Endothelial cell of umbilical vein (primary cell): ENCODE data around the gene IRF9. TPM values are rescaled to one million over a fixed set of nuclear protein-coding genes. Genes with fewer than 3 reads are reported as not detected.

Source experiments
- BruUV-seq: library from RNA; stranded (reverse); fragments of 400-500 nt; replicated peaks from 2 replicates; lab custom pipeline; 2021; lab: Mats Ljungman, UMichigan
- CTCF ChIA-PET: fragments of 300-600, 350-600 bp; sonication (Branson Sonifier 250); formaldehyde crosslinking; loops from one replicate; lab custom pipeline; 2021; ENCODE audit warnings: antibody characterized with exemption, inconsistent platforms; lab: Charles Lee
- POLR2A ChIA-PET: fragments of 300-600, 350-600 bp; sonication (Branson Sonifier 250); formaldehyde crosslinking; loops from one replicate; lab custom pipeline; 2021; ENCODE audit warnings: antibody characterized with exemption, inconsistent platforms; lab: Charles Lee
- DNase-seq: peaks from one replicate; pipeline ENCODE4 v3.0.0-alpha.2; 2011; ENCODE audit warnings: low read depth, low spot score
- FAIRE-seq: peaks from 2 replicates; lab custom pipeline; 2011; peaks lifted over from hg19 to GRCh38; lab: Jason Lieb, UNC
- H2AFZ ChIP-seq: 2 replicates; pipeline ENCODE4 v1.6.0; 2012; ENCODE audit warnings: low read depth, low read length, control low read depth, inconsistent platforms
- H3K27ac ChIP-seq: 2 replicates; pipeline ENCODE4 v1.5.1; 2011; ENCODE audit warnings: low read depth, mild to moderate bottlenecking, control low read depth, low read length, moderate library complexity; ENCODE audit not compliant: insufficient read depth
- H3K27me3 ChIP-seq, 2 experiments: 2 replicates each; pipeline versions ENCODE4 v1.6.0 to v1.6.1; 2011; ENCODE audit warnings: low read length in 2 of 2, mixed read lengths in 1 of 2; ENCODE audit not compliant: control insufficient read depth in 2 of 2, insufficient read depth in 2 of 2
- H3K36me3 ChIP-seq, 2 experiments: 2 replicates in 1 of 2; 3 replicates in 1 of 2; pipeline ENCODE4 v1.5.1; 2011; ENCODE audit warnings: low read length in 2 of 2, mild to moderate bottlenecking in 1 of 2, moderate library complexity in 1 of 2; ENCODE audit not compliant: control insufficient read depth in 2 of 2, insufficient read depth in 2 of 2; ENCODE audit errors: extremely low read depth in 1 of 2
- H3K4me1 ChIP-seq: 3 replicates; pipeline ENCODE4 v1.5.1; 2011; ENCODE audit warnings: mild to moderate bottlenecking, low read length; ENCODE audit not compliant: control insufficient read depth, insufficient read depth; ENCODE audit errors: extremely low read depth
- H3K4me2 ChIP-seq: 2 replicates; pipeline ENCODE4 v1.6.1; 2011; ENCODE audit warnings: low read length, control low read depth, mixed read lengths; ENCODE audit not compliant: insufficient read depth
- H3K4me3 ChIP-seq, 3 experiments: fragments of 200-600 bp in 1 of 3; sonication (generic), shearing (Covaris generic) in 1 of 3; replicated peaks in 1 of 3; 2 replicates each; pipeline ENCODE4 v1.5.1; 2011 to 2016; ENCODE audit warnings: control low read depth in 3 of 3, low read length in 3 of 3, mild to moderate bottlenecking in 2 of 3, inconsistent platforms in 1 of 3, low read depth in 1 of 3, moderate library complexity in 1 of 3; ENCODE audit not compliant: insufficient read depth in 1 of 3
- H3K79me2 ChIP-seq: 2 replicates; pipeline ENCODE4 v1.6.0; 2012; ENCODE audit warnings: low read length, inconsistent platforms; ENCODE audit not compliant: control insufficient read depth, insufficient read depth
- H3K9ac ChIP-seq: replicated peaks from 2 replicates; pipeline ENCODE3; 2011; ENCODE audit warnings: low read length, control low read depth; ENCODE audit not compliant: insufficient read depth; ENCODE audit errors: extremely low read depth
- H3K9me1 ChIP-seq: replicated peaks from 3 replicates; pipeline ENCODE4 v1.6.0; 2011; ENCODE audit warnings: mild to moderate bottlenecking, low read length; ENCODE audit not compliant: control insufficient read depth, insufficient read depth; ENCODE audit errors: extremely low read depth
- H3K9me3 ChIP-seq: replicated peaks from 2 replicates; pipeline ENCODE4 v1.5.1; 2012; ENCODE audit warnings: low read length, inconsistent platforms; ENCODE audit not compliant: control insufficient read depth, insufficient read depth
- H4K20me1 ChIP-seq: replicated peaks from 2 replicates; pipeline ENCODE3; 2011; ENCODE audit warnings: mild to moderate bottlenecking, low read length; ENCODE audit not compliant: control insufficient read depth, insufficient read depth; ENCODE audit errors: extremely low read depth
- EZH2 ChIP-seq: IDR thresholded peaks from 2 replicates; pipeline ENCODE4 v1.6.1; 2012; ENCODE audit warnings: borderline replicate concordance, low read depth, mild to moderate bottlenecking, moderate library complexity, low read length, inconsistent platforms; ENCODE audit not compliant: severe bottlenecking
- FOS ChIP-seq: IDR thresholded peaks from 2 replicates; pipeline ENCODE4 v1.6.1; 2011; ENCODE audit warnings: mild to moderate bottlenecking, low read length, moderate library complexity, borderline replicate concordance; ENCODE audit not compliant: insufficient read depth
- GATA2 ChIP-seq: IDR thresholded peaks from 2 replicates; pipeline ENCODE4 v1.7.0; 2011; ENCODE audit warnings: low read depth, mild to moderate bottlenecking, moderate library complexity, mixed read lengths, low read length; ENCODE audit not compliant: insufficient read length, insufficient read depth
- JUN ChIP-seq: IDR thresholded peaks from 2 replicates; pipeline ENCODE4 v1.6.1; 2011; ENCODE audit warnings: borderline replicate concordance, low read depth; ENCODE audit not compliant: insufficient read length, insufficient read depth
- MYC ChIP-seq: IDR thresholded peaks from one replicate; pipeline ENCODE4 v1.6.1; 2011; ENCODE audit warnings: mild to moderate bottlenecking, low read depth, low read length
- POLR2A ChIP-seq: IDR thresholded peaks from 2 replicates; pipeline ENCODE4 v1.6.1; 2012; ENCODE audit warnings: low read depth, mild to moderate bottlenecking, control low read depth, low read length
- POLR2AphosphoS5 ChIP-seq: IDR thresholded peaks from 2 replicates; pipeline ENCODE4 v1.6.1; 2012; ENCODE audit warnings: low read depth, mild to moderate bottlenecking, control low read depth, low read length, moderate library complexity; ENCODE audit not compliant: insufficient read depth
- dilution Hi-C: fragments of 300-500 bp; cut with MboI; formaldehyde crosslinking; loops from one replicate; pipeline ENCODE4 v1.15.0; 2019; ENCODE audit warnings: low sequenced_read_pairs; ENCODE audit not compliant: extremely low pct_ligation_motif_present
- intact Hi-C: fragments of 100-400 bp; cut with micrococcal nuclease; formaldehyde crosslinking; loops from one replicate; pipeline ENCODE4 v1.10.0; 2022
- polyA plus RNA-seq, 4 experiments: library from polyadenylated mRNA; depleted of rRNA in 3 of 4; stranded (reverse) in 3 of 4; unstranded in 1 of 4; fragments of >200 nt; gene quantifications; 2 replicates each; pipeline versions ENCODE4 v1.2.1 to v1.2.3, GENCODE V29; 2011 to 2012; ENCODE audit warnings: missing spikeins in 1 of 4
- total RNA-seq: library from RNA; stranded (reverse); gene quantifications from 2 replicates; pipeline ENCODE4 v1.2.3, GENCODE V29; 2021
- TF ChIP-seq, protein P1 (sequence below), 2 donors: IDR thresholded peaks; 1 replicate in 1 of 2; 2 replicates in 1 of 2; pipeline ENCODE4 v1.5.1; 2011; ENCODE audit warnings: low read length in 2 of 2, mild to moderate bottlenecking in 2 of 2, moderate library complexity in 2 of 2, control low read depth in 1 of 2, inconsistent platforms in 1 of 2, low read depth in 1 of 2; ENCODE audit not compliant: insufficient read depth in 1 of 2; ENCODE audit errors: extremely low read depth in 1 of 2
- TF ChIP-seq, protein P2 (sequence below): IDR thresholded peaks from 2 replicates; pipeline ENCODE4 v1.6.1; 2011; ENCODE audit not compliant: insufficient read depth, insufficient read length

Gene IRF9
- total and polyA plus RNA-seq, 2 donors (not counting 3 experiments of a cell fraction or from before 2014, with no cell fraction given) = 44.6 to 46.1 TPM

GRCh38 chr14:24113379-24113800 lies 47.7 kb upstream of the IRF9 start:
- no peak for DNase-seq
- Histone ChIP-seq H3K4me2 (peak overlapping the region; percentile 90), H2AFZ (peak overlapping the region; percentile 97), H3K9me1 (no peaks in the 10 kb centered on the region), H3K4me1 (peaks cover 18% of the 10 kb centered on the region), H3K36me3 (peaks cover 4 to 5% of the 10 kb centered on the region in 2 experiments), H3K9me3 (no peaks in the 10 kb centered on the region), H3K79me2 (no peaks in the 10 kb centered on the region), H3K27me3 (no peaks in the 10 kb centered on the region), H3K27ac (peak overlapping the region; percentile 88), H3K9ac (peak overlapping the region; percentile 88), H4K20me1 (no peaks in the 10 kb centered on the region), H3K4me3 (peak overlapping the region; percentile 46 to 92 (median 84))
- TF ChIP-seq, protein P1, sequence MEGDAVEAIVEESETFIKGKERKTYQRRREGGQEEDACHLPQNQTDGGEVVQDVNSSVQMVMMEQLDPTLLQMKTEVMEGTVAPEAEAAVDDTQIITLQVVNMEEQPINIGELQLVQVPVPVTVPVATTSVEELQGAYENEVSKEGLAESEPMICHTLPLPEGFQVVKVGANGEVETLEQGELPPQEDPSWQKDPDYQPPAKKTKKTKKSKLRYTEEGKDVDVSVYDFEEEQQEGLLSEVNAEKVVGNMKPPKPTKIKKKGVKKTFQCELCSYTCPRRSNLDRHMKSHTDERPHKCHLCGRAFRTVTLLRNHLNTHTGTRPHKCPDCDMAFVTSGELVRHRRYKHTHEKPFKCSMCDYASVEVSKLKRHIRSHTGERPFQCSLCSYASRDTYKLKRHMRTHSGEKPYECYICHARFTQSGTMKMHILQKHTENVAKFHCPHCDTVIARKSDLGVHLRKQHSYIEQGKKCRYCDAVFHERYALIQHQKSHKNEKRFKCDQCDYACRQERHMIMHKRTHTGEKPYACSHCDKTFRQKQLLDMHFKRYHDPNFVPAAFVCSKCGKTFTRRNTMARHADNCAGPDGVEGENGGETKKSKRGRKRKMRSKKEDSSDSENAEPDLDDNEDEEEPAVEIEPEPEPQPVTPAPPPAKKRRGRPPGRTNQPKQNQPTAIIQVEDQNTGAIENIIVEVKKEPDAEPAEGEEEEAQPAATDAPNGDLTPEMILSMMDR (IDR thresholded peaks at IDR 0.05; ENCODE audit: extremely low read depth in 1 of 2, insufficient read depth in 1 of 2, low read depth in 1 of 2, low read length in 2 of 2) = no peak
- TF ChIP-seq POLR2AphosphoS5 = no peak
- no peak for TF ChIP-seq GATA2
- TF ChIP-seq, protein P2, sequence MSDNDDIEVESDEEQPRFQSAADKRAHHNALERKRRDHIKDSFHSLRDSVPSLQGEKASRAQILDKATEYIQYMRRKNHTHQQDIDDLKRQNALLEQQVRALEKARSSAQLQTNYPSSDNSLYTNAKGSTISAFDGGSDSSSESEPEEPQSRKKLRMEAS = no peak
- no peak for TF ChIP-seq FOS
- TF ChIP-seq EZH2 = no peak
- no peak for TF ChIP-seq JUN
- TF ChIP-seq MYC = no peak
- TF ChIP-seq POLR2A = no peak
- intact Hi-C loops = loop anchor here (5.0 kb wide), 1 partner anchor 1181 kb away; no protein-coding TSS in a partner anchor
- ChIA-PET CTCF (interaction anchor here (1.5 to 2.9 kb wide), 6 partner anchors 19 to 56 kb away, joined by 5 to 27 read pairs (median 12); partner anchors contain the start of genes EMC9, IRF9 and PCK2), POLR2A (interaction anchor here (2.0 to 2.3 kb wide), 2 partner anchors 19 to 33 kb away, joined by 11 to 13 read pairs; partner anchors contain the start of genes PCK2 and PSME2)
- BruUV-seq = no TSS peak
- dilution Hi-C loops = no loop called here
- peak; percentile 21 for FAIRE-seq
